LNCAP (cell line): ENCODE data around the gene SF3B3.

Experiments used
- CTCF ChIP-seq: fragments of 450-650 bp; IDR thresholded peaks from 2 replicates; pipeline ENCODE4 v1.5.1; 2017; ENCODE audit warnings: mild to moderate bottlenecking

The SF3B3 gene

DNA sequence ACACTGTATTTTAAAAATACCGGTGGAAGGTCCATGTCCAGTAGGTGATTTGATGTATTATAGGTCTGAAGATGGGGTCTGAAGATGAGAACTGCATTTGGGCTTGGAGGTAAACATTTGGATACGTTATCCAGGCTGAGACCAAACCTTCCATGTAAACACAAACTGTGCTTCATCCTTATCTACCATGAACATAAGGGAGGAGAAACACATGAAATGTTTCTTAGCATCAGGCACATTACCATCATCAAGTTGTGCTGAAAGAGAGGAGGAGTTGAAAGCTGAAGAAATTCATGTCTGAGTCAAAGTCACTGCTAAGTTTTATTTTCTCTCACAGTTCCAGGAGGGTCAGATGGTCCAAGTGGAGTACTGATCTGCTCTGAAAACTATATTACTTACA is 11.4 kb downstream of the SF3B3 start:
- TF ChIP-seq CTCF = no peak

DNA sequence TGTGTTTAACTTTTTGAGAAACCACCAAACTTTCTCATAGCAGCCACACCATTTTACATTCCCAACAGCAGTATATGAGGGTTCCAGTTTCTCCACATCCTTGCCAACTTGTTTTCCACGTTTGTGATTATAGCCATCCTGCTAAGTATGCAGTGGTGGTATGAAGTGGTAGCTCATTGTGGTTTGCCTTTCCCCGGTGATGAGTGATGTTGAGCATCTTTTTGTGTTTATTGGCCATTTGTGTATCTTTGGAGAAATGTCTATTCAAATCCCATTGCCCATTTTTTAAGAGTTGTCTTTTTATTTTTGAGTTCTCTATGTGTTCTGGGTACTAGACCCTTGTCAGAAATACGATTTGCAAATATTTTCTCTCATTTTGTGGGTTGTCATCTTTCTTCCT is 17.4 kb downstream of the SF3B3 start:
- no peak for TF ChIP-seq CTCF

GRCh38 chr16:70544548-70544947 is 20.9 kb downstream of the SF3B3 start:
- TF ChIP-seq CTCF = no peak

GRCh38 chr16:70548936-70549335 is 25.3 kb downstream of the SF3B3 start:
- no peak for TF ChIP-seq CTCF

GRCh38 chr16:70550082-70550481 is 26.5 kb downstream of the SF3B3 start:
- no peak for TF ChIP-seq CTCF

- TF ChIP-seq CTCF = no peak
Observed at GRCh38 chr16:70551788-70552187, 28.2 kb downstream of the SF3B3 start.

DNA sequence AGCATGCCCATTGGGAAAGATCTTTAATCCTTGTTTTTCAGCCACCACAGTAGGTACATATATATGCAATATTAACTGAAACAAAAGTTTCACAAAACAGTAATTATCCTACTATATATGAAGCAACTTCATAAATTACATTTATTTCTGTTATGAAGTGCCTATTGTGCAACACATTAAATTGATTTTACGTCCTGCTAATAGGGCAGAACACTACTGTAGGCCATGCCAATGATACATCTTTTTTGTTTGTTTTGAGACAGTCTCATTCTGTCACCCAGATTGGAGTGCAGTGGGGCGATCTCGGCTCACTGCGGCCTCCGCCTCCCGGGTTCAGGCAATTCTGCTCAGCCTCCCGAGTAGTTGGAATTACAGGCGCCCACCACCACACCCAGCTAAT is 29.1 kb downstream of the SF3B3 start:
- TF ChIP-seq CTCF = no peak

DNA sequence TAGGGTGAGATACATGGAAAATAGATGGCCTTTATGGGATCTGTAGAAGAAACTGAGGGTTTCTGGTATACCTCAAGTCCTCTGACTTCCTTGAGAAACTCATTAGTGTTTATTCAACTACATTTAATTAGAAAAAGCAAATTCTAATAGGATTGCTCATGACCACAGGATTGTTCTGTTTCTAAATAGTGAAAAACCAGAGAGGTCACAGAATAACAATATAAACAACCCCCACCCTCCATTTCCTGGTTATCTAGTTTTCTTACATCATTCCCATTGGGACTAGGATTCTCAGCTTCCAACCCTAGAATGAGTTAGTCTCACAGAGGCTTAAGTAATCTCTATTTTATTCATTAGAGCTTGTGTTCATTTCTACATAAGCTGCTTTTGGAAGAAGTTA is 30.0 kb downstream of the SF3B3 start:
- TF ChIP-seq CTCF = no peak
